ENCODE data around the gene DOCK8.

The DOCK8 gene

DNA sequence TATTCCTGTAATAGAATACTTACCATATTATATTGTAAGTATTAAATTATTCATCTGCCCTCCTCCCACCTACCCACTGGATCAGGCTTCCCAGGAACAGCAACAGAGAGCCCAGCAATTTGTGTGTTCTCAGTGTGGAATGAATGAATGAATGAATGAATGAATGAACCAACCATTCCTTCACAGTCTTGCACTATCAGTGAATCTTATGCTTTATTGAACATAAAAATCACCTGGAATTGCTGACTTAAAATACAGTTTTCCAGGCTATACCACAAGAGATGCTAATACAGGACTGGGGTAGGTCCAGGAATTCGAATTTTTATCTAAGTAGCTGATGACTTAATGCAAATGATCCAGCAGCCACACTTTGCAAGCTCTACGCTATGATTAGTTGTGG, 51.6 kb downstream of the DOCK8 start:
- TF ChIP-seq, protein P1, sequence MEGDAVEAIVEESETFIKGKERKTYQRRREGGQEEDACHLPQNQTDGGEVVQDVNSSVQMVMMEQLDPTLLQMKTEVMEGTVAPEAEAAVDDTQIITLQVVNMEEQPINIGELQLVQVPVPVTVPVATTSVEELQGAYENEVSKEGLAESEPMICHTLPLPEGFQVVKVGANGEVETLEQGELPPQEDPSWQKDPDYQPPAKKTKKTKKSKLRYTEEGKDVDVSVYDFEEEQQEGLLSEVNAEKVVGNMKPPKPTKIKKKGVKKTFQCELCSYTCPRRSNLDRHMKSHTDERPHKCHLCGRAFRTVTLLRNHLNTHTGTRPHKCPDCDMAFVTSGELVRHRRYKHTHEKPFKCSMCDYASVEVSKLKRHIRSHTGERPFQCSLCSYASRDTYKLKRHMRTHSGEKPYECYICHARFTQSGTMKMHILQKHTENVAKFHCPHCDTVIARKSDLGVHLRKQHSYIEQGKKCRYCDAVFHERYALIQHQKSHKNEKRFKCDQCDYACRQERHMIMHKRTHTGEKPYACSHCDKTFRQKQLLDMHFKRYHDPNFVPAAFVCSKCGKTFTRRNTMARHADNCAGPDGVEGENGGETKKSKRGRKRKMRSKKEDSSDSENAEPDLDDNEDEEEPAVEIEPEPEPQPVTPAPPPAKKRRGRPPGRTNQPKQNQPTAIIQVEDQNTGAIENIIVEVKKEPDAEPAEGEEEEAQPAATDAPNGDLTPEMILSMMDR (IDR thresholded peaks at IDR 0.05; ENCODE audit: low read depth, low read length), result no peak
- no peak for DNase-seq (ENCODE audit: extremely low read depth, low read depth)

DNA sequence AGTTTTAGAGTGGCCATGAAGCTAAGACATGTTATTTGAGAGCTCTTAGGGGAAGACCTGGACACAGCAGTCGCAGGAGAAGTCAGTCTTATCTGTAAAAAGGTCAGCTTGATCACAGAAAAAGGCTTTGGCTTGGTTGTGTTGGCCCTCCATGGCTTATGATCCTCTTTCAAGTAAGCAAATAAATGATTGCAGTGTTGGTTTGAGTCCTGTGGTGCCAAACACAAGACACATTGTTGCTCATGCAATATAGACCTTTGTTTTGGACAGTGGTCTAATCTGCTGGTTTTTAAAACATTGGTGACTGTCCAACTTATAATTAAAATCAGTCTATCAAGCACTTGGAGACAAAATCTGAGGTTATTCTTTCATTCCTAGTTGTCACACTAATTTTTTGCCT, 54.0 kb downstream of the DOCK8 start:
- TF ChIP-seq, protein P1 (IDR thresholded peaks at IDR 0.05; ENCODE audit: low read depth, low read length), result no peak
- DNase-seq (ENCODE audit: extremely low read depth, low read depth), result no peak

DNA sequence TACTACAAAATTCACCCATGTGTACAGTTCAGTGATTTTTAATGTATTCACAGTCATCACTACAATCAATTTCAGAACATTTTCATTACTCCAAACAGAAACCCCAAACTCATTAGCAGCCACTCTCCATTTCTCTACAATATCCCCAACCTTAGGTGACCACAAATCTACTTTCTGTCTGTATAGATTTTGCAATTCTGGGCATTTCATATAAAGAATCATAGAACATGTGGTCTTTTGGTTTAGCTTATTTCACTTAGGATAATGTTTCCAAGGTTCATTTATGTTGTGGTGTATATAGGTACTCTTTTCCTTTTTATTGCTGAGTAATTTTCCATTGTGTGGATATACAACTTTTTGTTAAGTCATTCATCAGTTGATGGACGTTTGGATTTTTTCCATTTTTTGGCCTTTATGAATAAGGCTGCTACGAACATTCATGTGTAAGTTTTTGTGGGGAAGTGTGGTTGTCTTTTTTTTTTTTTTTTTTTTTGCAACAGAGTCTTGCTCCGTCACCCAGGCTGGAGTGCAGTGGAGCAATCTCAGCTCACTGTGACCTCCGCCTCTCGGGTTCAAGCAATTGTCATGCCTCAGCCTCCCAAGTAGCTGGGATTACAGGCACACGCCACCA, 54.5 kb downstream of the DOCK8 start:
- TF ChIP-seq, protein P1 (IDR thresholded peaks at IDR 0.05; ENCODE audit: low read depth, low read length), result no peak
- no peak for DNase-seq (ENCODE audit: extremely low read depth, low read depth)

DNA sequence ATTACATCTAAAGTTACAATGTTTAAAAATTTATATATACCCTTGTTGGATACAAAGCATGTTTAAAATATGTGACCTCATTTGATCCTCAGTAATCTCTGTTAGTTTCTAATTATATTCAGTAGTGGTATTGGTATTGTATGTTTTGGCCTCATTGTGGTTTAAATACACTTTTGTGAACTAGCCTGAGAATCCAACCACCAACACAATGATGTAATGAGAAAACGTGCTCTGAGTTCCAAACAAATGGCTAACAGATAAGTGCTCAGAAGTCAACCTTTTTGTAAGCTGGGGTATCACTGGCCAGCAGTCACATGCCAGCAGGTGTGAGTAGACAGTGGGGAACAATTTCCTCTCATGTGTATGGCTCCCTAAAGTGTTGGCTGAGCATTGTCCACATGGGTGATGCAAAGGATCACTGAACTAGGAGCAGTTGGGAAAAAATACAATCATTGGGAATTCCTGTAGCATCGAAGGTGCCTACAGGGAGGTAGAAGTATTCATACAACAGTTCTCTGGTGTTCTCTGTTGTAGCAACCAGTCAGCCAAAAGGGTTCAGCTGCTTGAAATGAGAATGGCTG, 56.1 kb downstream of the DOCK8 start:
- no peak for DNase-seq (ENCODE audit: extremely low read depth, low read depth)
- TF ChIP-seq, protein P1 (IDR thresholded peaks at IDR 0.05; ENCODE audit: low read depth, low read length), result no peak

DNA sequence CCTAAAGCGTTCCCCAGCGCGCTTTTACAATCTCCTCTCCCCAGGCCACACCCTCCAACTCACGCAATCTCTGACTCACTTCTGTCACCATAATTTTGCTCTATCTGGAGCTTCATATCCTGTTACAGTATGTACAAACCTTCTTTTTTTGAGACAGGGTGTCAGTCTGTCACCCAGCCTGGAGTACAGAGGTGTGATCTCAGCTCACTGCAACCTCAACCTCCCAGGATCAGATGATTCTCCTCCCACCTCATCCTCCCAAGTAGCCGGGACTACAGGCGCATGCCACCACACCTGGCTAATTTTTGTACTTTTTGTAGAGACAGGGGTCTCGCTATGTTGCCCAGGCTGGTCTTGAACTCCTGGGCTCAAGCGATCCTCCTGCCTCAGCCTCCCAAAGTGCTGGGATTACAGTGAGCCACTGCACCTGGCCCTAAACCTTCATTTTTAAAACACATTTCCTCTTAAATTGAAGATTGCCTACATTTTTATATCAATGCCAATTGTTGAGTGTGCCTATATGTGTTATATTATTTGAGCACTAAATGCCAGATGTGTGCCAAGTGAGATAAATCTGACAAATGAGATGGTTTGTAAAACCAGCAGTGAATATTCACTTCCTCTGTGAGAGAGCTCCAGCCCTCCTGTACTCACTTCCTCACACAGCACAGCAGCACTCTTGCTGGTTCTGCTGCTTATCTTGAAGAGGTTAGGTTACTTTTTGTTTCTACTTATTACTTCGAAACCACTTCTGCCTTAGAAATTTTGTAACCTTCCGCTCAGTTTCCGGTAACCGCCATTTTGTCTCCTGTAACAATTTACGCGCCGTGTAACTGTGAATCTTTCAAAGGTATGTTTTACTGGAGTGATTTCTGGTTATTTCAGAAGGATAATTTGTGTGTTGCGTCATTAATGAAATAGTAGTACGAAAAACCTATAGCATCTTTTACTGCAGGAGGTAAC, 57.9 kb downstream of the DOCK8 start:
- no peak for DNase-seq (ENCODE audit: extremely low read depth, low read depth)
- TF ChIP-seq, protein P1 (IDR thresholded peaks at IDR 0.05; ENCODE audit: low read depth, low read length), result no peak

DNA sequence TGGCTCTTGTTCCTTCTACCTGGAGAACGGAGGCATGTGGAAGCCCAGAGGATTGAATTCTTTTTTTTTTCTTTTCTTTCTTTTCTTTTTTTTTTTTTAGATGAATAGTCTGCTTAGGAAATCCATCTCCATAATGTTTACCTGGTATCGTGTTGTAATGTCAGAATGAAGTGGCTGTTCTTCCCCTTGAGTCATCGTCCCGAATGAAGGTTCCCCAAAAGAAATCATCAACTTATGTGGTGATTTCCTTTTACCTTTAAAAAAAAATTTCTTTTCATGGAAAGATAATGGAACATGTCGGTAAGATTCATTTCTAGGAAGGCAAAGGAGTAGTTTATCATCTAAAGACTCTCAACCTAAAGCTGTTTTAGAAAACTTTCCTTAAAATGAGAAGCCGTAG, 59.7 kb downstream of the DOCK8 start:
- DNase-seq (ENCODE audit: extremely low read depth, low read depth), result no peak
- TF ChIP-seq, protein P1 (IDR thresholded peaks at IDR 0.05; ENCODE audit: low read depth, low read length), result no peak

Data from AG09319 (cell line).